IPS-15b (cell line): ENCODE measurements around the gene DNMT3A.
A peak's percentile ranks its signal among the peaks of the same experiment; 100 is the strongest.

Experiments
- H3K27me3 ChIP-seq: one replicate; pipeline ENCODE4 v1.6.1; 2013; ENCODE audit warnings: low read length; ENCODE audit not compliant: control insufficient read depth, insufficient read depth
- H3K36me3 ChIP-seq: one replicate; pipeline ENCODE4 v1.6.1; 2013; ENCODE audit warnings: low read length; ENCODE audit not compliant: control insufficient read depth, insufficient read depth
- H3K4me1 ChIP-seq: one replicate; pipeline ENCODE4 v1.6.1; 2013; ENCODE audit warnings: mild to moderate bottlenecking, low read length; ENCODE audit not compliant: control insufficient read depth, insufficient read depth
- H3K4me3 ChIP-seq: one replicate; pipeline ENCODE4 v1.5.1; 2013; ENCODE audit warnings: low read depth, low read length
- H3K9ac ChIP-seq: one replicate; pipeline ENCODE4 v1.6.1; 2013; ENCODE audit warnings: low read depth, mild to moderate bottlenecking, low read length
- H3K9me3 ChIP-seq: one replicate; pipeline ENCODE4 v1.6.1; 2013; ENCODE audit warnings: mild to moderate bottlenecking, low read length; ENCODE audit not compliant: control insufficient read depth, insufficient read depth

The DNMT3A gene

DNA sequence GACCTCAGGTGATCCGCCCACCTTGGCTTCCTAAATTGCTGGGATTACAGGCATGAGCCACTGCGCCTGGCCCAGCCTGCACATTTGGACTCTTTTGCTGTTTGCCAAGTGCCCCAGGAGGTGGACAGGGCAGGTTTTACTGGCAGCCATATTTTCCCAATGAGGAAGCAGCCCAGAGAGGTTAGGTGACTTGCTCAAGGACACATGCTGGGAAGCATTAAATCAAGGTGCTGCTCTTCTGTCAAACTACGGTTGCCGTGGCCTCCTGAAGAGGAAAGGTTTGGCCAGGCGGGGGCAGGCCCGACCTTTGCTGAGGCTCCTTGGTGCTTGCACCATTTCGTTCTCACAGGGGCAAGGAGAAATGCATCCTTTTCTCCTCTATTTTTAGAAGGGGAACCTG is 44.0 kb downstream of the DNMT3A start:
- H3K27me3 ChIP-seq: no peaks in the 10 kb centered on the region
- H3K36me3 ChIP-seq: no peaks in the 10 kb centered on the region
- no peak overlapping the region for H3K9ac ChIP-seq
- H3K9me3 ChIP-seq: no peaks in the 10 kb centered on the region
- peaks cover 7% of the 10 kb centered on the region for H3K4me1 ChIP-seq
- H3K4me3 ChIP-seq: no peak overlapping the region

DNA sequence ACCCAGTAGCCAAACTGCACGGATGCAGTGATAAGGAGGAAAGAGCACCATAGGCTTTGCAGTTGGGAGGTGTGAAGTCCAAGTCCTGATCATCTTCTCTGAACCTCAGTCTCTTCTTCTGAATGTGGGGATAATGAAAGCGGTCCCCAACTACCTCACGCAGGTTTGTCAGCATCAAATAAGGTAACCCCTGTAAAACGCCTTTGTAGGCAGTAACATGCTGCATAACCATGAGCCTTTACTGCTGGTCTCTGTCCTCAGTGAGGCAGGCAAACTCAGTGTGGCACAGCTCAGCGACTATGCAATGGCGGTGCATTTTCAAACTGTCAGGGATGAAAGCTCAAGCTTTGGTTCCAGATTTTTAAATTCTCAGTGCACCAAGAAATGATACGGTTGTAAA is 46.1 kb downstream of the DNMT3A start:
- H3K9me3 ChIP-seq: no peaks in the 10 kb centered on the region
- no peak overlapping the region for H3K4me3 ChIP-seq
- no peaks in the 10 kb centered on the region for H3K36me3 ChIP-seq
- peaks cover 7% of the 10 kb centered on the region for H3K4me1 ChIP-seq
- H3K27me3 ChIP-seq: no peaks in the 10 kb centered on the region
- H3K9ac ChIP-seq: no peak overlapping the region

GRCh38 chr2:25294573-25295462 is 46.9 kb downstream of the DNMT3A start:
- Histone ChIP-seq H3K4me1 (peaks cover 7% of the 10 kb centered on the region), H3K27me3 (no peaks in the 10 kb centered on the region), H3K36me3 (no peaks in the 10 kb centered on the region), H3K9me3 (no peaks in the 10 kb centered on the region), H3K9ac (peak overlapping the region; percentile 8), H3K4me3 (no peak overlapping the region)

DNA sequence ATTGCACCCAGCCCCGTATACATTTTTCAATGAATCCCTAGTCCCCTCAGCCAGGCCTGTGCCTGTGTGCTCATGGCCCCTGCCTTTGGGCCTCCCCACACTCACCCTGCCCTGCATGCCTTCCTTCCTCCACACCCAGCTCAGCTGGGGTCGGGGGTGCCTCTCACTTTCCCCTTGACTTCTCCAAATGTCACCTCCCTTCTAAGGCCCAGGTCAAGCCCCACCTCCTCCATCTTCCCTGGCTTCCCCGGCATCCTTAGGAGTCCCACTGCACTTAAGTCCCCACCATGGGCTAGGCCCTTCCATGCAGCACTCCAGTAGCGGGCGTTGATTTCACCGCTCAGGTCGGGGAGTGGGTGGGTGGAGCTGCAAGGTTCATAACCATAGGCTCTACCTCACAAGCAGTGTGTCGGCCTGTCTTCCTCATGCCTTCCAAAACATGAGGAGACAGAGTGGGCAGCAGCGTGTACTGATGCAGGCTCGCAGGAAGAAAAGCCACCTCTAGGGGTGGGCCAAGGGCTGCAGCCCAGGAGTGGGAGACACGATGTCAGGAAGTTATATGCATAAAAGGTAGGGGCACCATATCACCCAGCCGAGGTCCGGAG is 47.7 kb downstream of the DNMT3A start:
- no peak overlapping the region for H3K9ac ChIP-seq
- no peaks in the 10 kb centered on the region for H3K27me3 ChIP-seq
- no peak overlapping the region for H3K4me3 ChIP-seq
- H3K36me3 ChIP-seq: no peaks in the 10 kb centered on the region
- H3K9me3 ChIP-seq: no peaks in the 10 kb centered on the region
- H3K4me1 ChIP-seq: peaks cover 7% of the 10 kb centered on the region

DNA sequence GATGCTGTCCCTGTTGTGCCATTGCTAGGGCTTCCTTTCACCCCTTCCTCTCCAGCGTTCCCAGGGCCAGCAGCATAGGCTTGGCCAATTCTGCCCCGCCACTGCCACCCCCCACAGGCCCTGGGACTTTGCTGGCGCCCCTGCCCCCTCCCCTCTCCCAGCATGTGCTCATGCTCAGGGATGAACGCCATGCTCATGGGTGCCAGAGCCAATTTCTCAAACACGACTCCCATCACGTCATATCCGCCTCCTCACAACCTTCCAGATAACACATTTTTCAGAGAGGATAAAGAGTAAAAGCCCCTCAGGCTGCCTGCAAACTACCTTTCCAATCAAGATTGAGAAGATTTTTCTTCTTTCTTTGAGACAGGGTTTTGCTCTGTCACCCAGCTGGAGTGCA is 48.6 kb downstream of the DNMT3A start:
- H3K4me1 ChIP-seq: peaks cover 5% of the 10 kb centered on the region
- no peak overlapping the region for H3K9ac ChIP-seq

DNA sequence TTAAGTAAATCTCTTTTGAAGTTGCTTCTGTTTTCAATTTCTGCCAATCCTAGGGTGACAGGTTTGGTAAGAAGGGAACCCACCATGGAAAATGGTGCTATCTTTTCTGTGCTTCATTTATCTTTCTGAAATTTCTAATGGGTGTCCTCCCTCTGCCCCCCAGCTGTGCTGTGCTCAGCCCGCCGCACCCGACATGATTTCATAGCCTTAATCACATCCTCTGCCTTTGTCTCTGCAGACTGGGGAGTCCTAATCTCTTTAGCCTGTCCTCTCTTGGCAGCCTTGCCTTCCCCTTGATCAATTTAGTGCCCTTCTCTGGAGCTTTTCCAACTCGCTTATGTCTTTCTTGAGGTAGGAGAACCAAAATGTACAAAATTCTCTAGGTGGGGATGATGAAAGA is 49.3 kb downstream of the DNMT3A start:
- Histone ChIP-seq H3K4me3 (no peak overlapping the region), H3K27me3 (no peaks in the 10 kb centered on the region), H3K9me3 (no peaks in the 10 kb centered on the region), H3K36me3 (no peaks in the 10 kb centered on the region), H3K4me1 (peaks cover 5% of the 10 kb centered on the region), H3K9ac (no peak overlapping the region)

More for the DNA sequence above, 48.6 kb downstream of the DNMT3A start:
- Histone ChIP-seq H3K27me3 (no peaks in the 10 kb centered on the region), H3K36me3 (no peaks in the 10 kb centered on the region), H3K4me3 (no peak overlapping the region), H3K9me3 (no peaks in the 10 kb centered on the region)

DNA sequence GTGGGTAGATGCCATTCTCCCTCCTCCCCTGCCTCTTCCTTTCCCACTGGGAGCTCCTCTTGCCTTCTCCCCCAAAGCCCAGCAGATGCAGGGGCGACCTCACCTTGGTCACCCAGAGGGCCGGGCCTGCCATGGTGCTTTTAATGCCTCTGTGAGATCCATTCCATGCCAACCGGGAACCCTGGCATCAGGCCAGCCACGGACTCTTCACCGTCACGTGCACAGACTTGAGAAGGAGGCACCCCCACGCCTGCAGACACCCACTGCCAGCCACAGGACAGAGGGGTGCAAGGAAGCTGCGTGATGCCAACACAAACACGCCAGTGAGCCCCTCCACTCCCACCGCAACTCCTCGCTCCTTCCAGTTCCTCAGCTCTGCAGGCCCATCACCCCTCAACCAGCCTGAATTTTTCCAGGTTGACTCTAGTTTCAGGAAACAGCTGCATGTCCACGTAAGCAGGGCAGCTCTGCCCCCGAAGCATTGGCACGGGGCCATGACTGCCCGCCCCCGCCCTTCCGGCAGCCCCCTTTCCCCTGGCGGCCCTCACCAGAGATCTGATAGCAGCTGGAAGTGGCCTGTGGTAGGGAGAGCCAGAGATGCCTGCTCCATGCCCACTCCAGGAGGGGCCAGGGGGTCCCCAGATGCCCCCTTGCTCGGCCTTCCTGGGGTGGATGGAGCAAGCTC is 50.8 kb downstream of the DNMT3A start:
- H3K4me3 ChIP-seq: no peak overlapping the region
- no peak overlapping the region for H3K9ac ChIP-seq
- no peaks in the 10 kb centered on the region for H3K36me3 ChIP-seq
- H3K27me3 ChIP-seq: no peaks in the 10 kb centered on the region
- H3K4me1 ChIP-seq: peaks cover 5% of the 10 kb centered on the region
- H3K9me3 ChIP-seq: no peaks in the 10 kb centered on the region

DNA sequence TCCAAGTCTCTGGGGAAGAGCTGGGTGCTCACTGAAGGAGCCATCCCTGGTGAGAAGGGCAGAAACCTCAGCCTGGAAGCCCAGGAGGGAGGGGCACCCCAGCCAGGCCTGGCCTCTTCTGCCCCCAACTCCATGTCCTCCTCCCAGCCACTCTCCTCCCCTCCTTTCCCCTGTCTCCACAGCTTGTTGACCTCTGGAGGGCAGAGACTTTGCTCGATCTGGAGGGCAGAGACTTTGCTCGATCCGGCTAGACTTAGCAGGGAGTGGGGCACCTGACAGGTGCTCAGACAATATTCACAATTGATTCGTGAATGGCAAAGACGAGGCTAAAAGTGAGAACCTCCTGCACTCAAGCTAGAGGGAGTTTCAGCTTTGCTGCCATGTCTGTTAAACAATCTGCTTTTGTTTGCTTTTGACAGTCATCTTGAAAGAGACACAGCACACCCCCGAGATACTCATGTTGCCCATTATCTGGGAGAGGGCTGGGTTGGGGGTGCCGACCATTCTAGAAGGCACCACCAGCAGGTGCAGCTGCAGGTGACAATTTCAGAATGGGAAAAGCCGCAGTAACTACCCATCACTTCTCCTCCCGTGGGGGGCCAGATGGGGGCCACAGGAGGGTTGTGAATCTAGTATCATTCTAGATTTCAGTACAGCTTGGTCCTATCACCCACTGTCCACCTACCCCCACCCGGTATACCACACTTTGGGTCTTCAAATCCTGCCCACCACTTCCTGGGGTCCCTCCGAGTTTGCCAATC is 54.8 kb downstream of the DNMT3A start:
- peaks cover 4% of the 10 kb centered on the region for H3K36me3 ChIP-seq
- no peaks in the 10 kb centered on the region for H3K9me3 ChIP-seq
- no peak overlapping the region for H3K9ac ChIP-seq
- no peaks in the 10 kb centered on the region for H3K4me1 ChIP-seq
- H3K27me3 ChIP-seq: no peaks in the 10 kb centered on the region
- H3K4me3 ChIP-seq: no peak overlapping the region

GRCh38 chr2:25286025-25286400 is 55.7 kb downstream of the DNMT3A start:
- Histone ChIP-seq H3K27me3 (no peaks in the 10 kb centered on the region), H3K9me3 (no peaks in the 10 kb centered on the region), H3K4me3 (no peak overlapping the region), H3K4me1 (no peaks in the 10 kb centered on the region), H3K9ac (no peak overlapping the region), H3K36me3 (peaks cover 4% of the 10 kb centered on the region)

GRCh38 chr2:25285265-25286024 is 56.3 kb downstream of the DNMT3A start:
- Histone ChIP-seq H3K9me3 (no peaks in the 10 kb centered on the region), H3K27me3 (no peaks in the 10 kb centered on the region), H3K4me3 (no peak overlapping the region), H3K4me1 (no peaks in the 10 kb centered on the region), H3K9ac (no peak overlapping the region), H3K36me3 (peaks cover 8% of the 10 kb centered on the region)

GRCh38 chr2:25284756-25285155 is 57.0 kb downstream of the DNMT3A start:
- Histone ChIP-seq H3K9me3 (no peaks in the 10 kb centered on the region), H3K36me3 (peaks cover 8% of the 10 kb centered on the region), H3K4me1 (no peaks in the 10 kb centered on the region), H3K4me3 (no peak overlapping the region), H3K27me3 (no peaks in the 10 kb centered on the region), H3K9ac (no peak overlapping the region)
